ENCODE data around the gene LCN2.
A peak's percentile ranks its signal among the peaks of the same experiment; 100 is the strongest.
"Not testable (repeated sequence)": the region's sequence is repeated elsewhere in the genome, so short reads cannot be mapped to it uniquely, and the experiment has no call there.

Gene LCN2

DNA sequence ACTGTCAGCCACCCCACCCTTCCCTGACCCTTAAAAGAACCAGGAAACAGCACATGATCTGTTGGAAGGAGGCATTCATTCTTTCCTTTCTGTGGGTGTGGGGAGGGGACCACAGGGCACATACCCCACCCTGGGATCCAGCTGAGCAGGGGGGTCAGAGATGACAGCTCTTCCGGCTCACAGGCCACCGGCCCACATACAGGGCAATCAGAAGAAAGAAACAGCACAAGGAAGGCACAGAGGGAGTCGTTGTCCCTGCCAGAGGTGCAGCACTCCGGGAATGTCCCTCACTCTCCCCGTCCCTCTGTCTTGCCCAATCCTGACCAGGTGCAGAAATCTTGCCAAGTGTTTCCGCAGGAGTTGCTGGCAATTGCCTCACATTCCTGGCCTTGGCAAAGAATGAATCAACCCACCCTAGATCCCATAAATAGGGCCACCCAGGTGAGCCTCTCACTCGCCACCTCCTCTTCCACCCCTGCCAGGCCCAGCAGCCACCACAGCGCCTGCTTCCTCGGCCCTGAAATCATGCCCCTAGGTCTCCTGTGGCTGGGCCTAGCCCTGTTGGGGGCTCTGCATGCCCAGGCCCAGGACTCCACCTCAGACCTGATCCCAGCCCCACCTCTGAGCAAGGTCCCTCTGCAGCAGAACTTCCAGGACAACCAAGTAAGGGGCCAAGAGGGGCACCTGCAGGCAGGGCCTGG lies at the start of gene LCN2:
TSS of gene LCN2 (plus strand) at position 453 of the 701 bp plus-strand sequence. CDS start at position 526, 73 bp downstream.
- DNase-seq (ENCODE audit: low read depth in 3 of 3, low spot score in 1 of 3) = no peak

DNA sequence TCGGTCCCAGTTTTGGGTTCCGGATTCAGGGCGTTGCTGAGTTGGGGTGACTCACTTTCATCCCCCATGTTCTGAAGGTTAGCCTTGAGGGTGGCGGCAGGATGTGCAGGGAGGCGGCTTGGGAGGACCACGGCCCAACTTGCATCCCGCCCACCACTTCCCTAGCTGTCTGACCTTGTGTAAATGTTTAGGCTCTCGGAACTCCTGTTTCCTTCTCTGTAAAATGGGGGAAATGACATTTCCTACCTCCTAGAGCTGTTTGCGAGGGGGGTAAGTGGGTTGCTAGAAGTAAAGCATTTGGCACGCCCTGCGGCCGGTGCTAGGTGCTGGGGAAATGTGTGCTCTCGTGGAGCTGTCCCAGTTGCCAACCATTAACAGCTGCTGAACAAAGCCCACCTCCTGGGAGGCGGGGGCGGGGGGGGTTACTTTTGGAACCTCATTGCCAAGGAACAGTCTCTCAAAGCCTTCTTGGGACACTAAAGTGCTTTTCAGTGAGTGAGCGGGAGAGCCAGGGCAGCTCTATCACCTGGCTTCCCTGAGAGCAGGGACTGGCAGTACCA lies 49.2 kb upstream of the LCN2 start:
- no peak for DNase-seq (ENCODE audit: low read depth in 3 of 3, low spot score in 1 of 3)

DNA sequence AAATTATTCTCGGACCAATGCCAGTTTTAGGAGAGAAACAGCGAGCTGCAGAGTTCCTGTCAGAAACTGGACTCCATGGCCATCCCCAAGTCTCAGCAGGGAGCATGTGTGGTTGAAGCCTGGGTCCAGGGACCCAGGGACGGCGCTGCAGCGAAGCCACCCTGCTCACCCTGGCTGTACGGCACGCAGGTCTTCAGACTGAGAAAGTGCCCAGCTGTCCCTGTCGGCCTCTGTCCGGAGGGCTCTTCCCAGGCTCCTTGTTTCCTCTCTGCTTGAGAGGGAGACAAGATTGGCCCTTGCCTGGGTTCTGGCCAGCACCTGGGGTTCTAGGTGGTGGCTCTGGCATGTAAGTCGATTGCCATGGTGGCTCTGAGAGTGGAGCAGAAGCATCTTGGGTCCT lies 48.7 kb upstream of the LCN2 start:
- DNase-seq (ENCODE audit: low read depth in 3 of 3, low spot score in 1 of 3) = no peak

DNA sequence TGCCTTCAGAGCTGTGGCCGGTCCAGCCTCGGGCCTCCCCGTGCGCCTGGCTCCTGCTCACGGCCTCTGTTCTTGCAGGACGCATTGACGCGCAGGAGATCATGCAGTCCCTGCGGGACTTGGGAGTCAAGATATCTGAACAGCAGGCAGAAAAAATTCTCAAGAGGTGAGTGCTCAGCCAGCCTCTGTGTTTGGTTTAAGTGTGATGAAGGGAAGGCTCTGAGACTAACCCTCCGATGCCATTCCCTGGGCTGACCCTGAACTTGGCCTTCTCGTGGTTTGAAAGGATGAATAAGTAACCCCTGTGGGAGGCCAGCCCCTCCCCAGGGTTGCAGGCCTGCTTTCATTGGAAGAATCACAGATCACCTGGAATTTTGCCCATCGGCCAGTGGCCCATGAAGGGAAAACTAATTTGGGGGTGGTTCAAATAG lies 48.0 kb upstream of the LCN2 start:
- no peak for DNase-seq (ENCODE audit: low read depth in 3 of 3, low spot score in 1 of 3)

DNA sequence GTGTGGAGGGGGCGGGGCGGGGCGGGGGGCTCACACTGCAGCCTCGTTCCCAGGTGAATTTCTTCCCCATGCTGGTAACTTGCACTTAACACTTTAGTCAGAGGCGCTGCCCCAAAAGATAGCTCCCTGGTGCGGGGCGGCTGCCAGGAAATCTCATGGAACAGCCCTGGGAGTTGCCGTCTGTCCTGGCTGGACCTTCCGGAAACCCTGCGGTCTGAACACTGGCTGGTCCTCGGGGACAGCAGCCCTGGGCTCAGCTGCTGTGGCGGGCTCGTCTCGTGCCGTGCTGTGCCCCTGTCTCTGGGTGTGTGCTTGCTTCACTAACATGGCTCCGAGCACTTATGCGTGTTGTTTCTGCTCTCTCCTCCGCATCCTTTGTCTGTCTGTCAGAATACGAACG lies 47.6 kb upstream of the LCN2 start:
- no peak for DNase-seq (ENCODE audit: low read depth in 3 of 3, low spot score in 1 of 3)

DNA sequence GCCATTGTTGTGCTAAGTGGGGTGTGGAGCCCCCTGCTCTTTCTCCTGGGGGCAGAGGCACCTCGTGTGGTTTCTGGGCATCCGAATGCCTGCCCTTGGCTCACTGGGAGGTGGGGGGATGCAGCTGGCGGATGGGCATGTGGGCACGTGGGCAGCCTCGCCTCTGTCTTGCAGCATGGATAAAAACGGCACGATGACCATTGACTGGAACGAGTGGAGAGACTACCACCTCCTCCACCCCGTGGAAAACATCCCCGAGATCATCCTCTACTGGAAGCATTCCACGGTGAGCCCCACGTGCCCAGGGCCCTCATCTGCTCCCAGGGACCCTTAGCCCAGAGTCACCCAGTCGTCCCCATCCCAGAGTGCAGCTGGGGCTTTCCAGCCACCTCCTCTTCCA lies 47.1 kb upstream of the LCN2 start:
- no peak for DNase-seq (ENCODE audit: low read depth in 3 of 3, low spot score in 1 of 3)

DNA sequence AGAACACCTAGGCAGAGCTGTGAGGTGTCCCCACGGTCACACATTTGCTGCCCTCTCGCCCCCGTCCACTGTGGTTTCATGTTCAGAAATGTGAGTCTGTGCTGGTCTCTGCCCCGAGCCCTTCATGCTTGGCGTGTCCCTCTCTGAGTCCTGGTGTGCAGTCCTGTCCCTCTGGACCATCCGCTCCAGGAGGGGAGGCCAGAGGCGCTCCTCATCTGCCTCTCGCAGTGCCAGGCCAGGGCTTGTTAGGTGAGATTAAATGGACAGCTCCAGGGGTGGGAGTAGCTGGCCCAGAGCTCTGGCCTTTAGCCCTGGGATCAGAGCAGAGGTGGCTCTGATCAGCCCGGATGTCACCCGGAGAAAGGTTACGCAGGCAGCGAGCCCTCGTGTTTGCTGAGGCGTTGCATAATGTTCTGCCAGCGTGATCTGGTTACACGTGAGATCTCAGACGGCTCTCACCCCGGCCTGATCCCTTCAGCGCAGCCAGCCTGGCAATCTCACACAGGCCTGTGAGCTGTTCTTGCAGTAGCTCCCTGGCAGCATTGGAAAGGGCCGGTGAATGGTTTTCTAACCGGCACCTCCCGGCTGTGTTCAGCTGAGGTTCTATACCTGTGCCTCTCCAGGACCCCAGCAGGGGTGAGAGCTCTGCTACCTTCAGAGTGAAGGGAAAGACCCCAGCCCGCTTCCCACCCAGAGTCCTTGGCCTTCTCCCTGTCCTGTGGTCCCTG lies 46.2 kb upstream of the LCN2 start:
- DNase-seq (ENCODE audit: low read depth in 3 of 3, low spot score in 1 of 3) = no peak

DNA sequence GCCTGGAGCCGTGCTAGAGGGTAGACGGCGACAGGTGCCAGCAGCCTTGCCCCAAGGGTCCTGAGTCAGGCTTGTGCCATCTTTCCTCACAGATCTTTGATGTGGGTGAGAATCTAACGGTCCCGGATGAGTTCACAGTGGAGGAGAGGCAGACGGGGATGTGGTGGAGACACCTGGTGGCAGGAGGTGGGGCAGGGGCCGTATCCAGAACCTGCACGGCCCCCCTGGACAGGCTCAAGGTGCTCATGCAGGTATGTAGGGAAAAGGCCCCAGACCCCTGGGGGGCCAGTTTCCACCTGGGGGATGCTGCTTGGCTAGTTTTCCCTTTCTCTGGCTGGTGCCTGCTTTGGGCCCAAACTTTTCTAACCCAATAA lies 45.7 kb upstream of the LCN2 start:
- peak in 2 of 3 donors; percentile 13 to 20 for DNase-seq (ENCODE audit: low read depth in 3 of 3, low spot score in 1 of 3)

DNA sequence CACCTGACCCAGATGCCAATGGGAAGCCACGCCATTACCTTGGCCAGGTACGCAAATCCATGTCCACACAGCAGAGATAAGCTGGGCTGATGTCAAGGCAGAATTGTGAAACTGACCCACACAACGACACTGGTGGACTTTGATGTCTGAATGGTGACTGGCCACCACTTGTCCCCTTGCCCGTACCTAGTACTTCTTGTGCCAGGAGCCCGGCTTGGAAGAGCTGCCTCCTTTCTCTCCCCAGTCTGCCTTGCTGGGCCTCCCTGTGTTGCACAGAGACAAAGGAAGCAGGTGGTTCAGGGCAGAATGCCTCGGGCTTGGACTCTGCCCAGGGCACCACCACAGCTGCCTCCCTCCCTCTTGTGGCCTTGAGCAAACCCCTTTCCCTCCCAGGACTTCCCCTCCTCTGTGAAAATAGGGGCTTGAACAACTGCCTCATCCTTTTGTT lies 45.1 kb upstream of the LCN2 start:
- no peak for DNase-seq (ENCODE audit: low read depth in 3 of 3, low spot score in 1 of 3)

DNA sequence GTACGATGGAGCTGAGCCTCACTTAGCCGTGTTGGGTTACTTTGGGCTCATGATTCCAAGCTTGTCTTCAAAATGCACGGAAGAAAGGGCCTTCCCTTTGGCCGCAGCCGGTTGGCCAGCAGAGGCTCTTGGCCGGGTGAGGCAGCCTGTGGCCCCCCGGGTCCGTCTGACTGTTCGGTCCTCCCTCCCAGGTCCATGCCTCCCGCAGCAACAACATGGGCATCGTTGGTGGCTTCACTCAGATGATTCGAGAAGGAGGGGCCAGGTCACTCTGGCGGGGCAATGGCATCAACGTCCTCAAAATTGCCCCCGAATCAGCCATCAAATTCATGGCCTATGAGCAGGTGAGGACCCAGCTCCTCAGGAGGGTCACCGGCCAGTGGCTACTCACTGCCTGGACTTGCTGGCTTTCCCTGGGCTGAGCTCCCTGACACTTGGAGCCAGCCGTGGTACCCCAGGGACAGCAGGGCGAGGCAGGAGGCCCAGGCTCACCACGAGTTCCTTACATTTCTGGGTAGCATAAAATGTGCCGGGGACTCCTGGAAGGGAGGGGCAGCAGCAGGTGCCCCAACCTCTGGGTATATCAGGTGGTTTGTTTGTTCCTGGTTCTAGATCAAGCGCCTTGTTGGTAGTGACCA lies 43.6 kb upstream of the LCN2 start:
- no peak for DNase-seq (ENCODE audit: low read depth in 3 of 3, low spot score in 1 of 3)

DNA sequence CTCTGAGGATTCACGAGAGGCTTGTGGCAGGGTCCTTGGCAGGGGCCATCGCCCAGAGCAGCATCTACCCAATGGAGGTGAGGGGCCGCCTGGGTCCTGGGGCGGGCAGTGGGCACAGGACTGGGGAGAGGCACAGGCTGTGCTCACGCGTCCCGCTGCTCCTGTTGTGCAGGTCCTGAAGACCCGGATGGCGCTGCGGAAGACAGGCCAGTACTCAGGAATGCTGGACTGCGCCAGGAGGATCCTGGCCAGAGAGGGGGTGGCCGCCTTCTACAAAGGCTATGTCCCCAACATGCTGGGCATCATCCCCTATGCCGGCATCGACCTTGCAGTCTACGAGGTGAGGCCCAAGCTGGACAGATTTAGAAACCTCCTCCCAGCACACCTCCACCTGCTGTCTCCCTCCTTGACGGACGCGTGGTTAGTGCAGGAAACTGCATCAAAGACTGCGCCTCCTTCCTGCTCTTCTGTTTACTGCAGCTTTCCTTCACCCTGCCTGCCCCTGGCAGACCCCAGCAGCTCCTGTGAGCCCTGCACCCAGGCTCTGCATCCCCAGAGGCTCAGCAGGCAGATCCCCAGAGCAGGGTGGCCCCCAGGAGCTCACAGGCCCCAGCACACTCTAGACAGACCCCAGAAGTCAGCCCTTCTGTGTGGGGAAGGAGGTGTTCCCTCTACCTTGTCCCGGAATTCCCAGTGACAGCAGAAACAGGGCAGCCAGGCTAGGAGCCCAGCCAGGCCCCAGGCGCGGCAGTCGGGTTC lies 42.9 kb upstream of the LCN2 start:
- DNase-seq (ENCODE audit: low read depth in 3 of 3, low spot score in 1 of 3) = no peak

DNA sequence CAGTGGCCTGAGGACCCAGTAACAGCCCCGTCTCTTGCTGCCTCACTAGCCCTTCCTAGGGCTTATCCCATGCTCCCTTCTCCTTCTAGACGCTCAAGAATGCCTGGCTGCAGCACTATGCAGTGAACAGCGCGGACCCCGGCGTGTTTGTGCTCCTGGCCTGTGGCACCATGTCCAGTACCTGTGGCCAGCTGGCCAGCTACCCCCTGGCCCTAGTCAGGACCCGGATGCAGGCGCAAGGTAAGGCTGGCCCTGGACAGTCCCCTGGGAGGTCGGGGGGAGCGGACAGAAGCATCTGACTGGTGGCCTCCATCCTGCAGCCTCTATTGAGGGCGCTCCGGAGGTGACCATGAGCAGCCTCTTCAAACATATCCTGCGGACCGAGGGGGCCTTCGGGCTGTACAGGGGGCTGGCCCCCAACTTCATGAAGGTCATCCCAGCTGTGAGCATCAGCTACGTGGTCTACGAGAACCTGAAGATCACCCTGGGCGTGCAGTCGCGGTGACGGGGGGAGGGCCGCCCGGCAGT lies 42.2 kb upstream of the LCN2 start:
- no peak for DNase-seq (ENCODE audit: low read depth in 3 of 3, low spot score in 1 of 3)

DNA sequence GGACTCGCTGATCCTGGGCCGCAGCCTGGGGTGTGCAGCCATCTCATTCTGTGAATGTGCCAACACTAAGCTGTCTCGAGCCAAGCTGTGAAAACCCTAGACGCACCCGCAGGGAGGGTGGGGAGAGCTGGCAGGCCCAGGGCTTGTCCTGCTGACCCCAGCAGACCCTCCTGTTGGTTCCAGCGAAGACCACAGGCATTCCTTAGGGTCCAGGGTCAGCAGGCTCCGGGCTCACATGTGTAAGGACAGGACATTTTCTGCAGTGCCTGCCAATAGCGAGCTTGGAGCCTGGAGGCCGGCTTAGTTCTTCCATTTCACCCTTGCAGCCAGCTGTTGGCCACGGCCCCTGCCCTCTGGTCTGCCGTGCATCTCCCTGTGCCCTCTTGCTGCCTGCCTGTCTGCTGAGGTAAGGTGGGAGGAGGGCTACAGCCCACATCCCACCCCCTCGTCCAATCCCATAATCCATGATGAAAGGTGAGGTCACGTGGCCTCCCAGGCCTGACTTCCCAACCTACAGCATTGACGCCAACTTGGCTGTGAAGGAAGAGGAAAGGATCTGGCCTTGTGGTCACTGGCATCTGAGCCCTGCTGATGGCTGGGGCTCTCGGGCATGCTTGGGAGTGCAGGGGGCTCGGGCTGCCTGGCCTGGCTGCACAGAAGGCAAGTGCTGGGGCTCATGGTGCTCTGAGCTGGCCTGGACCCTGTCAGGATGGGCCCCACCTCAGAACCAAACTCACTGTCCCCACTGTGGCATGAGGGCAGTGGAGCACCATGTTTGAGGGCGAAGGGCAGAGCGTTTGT lies 41.6 kb upstream of the LCN2 start:
- DNase-seq (ENCODE audit: low read depth in 3 of 3, low spot score in 1 of 3) = no peak

DNA sequence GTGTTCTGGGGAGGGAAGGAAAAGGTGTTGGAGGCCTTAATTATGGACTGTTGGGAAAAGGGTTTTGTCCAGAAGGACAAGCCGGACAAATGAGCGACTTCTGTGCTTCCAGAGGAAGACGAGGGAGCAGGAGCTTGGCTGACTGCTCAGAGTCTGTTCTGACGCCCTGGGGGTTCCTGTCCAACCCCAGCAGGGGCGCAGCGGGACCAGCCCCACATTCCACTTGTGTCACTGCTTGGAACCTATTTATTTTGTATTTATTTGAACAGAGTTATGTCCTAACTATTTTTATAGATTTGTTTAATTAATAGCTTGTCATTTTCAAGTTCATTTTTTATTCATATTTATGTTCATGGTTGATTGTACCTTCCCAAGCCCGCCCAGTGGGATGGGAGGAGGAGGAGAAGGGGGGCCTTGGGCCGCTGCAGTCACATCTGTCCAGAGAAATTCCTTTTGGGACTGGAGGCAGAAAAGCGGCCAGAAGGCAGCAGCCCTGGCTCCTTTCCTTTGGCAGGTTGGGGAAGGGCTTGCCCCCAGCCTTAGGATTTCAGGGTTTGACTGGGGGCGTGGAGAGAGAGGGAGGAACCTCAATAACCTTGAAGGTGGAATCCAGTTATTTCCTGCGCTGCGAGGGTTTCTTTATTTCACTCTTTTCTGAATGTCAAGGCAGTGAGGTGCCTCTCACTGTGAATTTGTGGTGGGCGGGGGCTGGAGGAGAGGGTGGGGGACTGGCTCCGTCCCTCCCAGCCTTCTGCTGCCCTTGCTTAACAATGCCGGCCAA lies 40.8 kb upstream of the LCN2 start:
- no peak for DNase-seq (ENCODE audit: low read depth in 3 of 3, low spot score in 1 of 3)

DNA sequence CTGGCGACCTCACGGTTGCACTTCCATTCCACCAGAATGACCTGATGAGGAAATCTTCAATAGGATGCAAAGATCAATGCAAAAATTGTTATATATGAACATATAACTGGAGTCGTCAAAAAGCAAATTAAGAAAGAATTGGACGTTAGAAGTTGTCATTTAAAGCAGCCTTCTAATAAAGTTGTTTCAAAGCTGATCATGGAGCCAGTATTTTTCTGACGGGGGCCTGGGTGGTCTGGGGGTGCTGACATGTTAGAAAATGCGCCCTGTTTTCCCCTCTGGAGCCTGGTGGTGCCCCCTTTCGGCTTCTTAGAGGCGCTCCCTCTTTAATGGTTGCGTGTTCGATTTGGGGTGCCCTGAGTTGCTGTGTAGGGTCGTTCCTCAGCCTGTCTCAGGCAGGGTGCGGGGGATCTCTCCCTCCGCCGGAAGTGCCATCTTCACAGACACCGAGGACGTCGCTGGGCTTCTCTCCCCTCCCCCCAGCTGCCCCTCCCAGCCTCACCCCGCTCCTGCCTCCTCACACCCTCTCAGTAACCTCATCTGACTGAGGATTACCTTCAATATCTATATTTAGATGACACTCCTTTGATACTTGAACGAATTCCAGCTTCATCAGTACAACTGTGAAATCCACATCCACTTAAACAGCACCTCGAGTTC lies 40.1 kb upstream of the LCN2 start:
- DNase-seq (ENCODE audit: low read depth in 3 of 3, low spot score in 1 of 3) = no peak

DNA sequence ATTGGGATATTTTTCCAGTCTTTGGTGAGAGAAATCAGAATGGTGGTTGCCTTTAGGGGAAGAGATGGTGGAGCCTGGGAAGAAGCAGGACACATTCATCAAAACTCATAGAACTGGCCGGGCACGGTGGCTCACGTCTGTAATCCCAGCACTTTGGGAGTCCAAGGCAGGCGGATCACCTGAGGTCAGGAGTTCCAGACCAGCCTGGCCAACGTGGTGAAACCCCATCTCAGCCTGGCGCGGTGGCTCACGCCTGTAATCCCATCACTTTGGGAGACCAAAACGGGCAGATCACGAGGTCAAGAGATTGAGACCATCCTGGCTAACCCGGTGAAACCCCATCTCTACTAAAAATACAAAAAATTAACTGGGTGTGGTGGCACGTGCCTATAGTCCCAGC lies 37.5 kb upstream of the LCN2 start:
- DNase-seq (ENCODE audit: low read depth in 3 of 3, low spot score in 1 of 3) = not testable (repeated sequence)

DNA sequence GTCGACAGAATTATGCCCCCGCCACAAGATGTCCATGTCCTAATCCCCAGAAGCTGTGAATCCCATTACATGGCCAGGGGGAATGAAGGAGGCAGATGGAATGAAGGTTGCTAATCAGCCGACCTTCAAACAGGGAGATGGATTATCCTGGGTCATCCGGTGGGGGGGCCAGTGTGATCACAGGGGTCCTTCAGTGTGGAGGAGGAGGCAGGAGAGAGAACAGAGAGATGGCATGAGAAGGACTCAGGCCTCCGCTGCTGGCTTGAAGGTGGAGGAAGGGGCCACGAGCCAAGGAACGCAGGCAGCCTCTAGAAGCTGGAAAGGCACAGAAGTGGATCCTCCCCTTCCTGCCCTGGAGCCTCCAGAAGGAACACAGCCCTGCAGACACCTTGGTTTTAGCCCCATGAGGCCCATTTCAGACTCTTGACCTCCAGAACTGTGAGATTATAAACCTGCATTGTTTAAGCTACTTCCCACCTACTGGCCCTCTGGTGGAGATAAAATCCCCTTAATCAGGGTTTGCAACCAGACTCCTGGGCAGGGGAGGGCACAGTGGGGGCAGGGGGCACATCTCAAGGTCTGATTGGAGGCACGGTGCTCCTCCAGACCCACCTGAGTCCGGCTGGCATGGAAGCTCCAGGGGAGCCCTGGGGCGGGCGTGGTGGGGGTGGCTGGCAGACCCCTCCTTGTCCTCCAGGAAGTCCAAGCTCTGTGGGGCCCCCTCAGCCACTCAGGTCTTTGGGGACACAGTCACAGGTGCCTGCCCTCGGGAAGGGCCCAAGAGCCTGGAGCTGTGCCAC lies 35.5 kb upstream of the LCN2 start:
- no peak for DNase-seq (ENCODE audit: low read depth in 3 of 3, low spot score in 1 of 3)

Measured in stimulated activated CD4-positive, alpha-beta T cell treated with anti-CD3 and anti-CD28 coated beads, TNF-alpha, amount 100 ng/mL, for 1 hour (primary cell).